Measurements from ENCODE around the gene ETFA.
A peak's percentile ranks its signal among the peaks of the same experiment; 100 is the strongest.

Gene ETFA

GRCh38 chr15:76311100-76311953 is at the start of gene ETFA:
ETFA (minus strand) TSS chr15:76311469; CDS start chr15:76311388, 81 bp downstream.
- peak; percentile 95 for DNase-seq (ENCODE audit: low spot score)

GRCh38 chr15:76360416-76360815 is 49.1 kb upstream of the ETFA start:
- DNase-seq (ENCODE audit: low spot score) = no peak

- no peak for DNase-seq (ENCODE audit: low spot score)
These were observed 47.9 kb upstream of the ETFA start for GRCh38 chr15:76359152-76359551.

GRCh38 chr15:76358453-76358852 is 47.2 kb upstream of the ETFA start:
- DNase-seq (ENCODE audit: low spot score) = no peak

GRCh38 chr15:76354823-76355440 is 43.7 kb upstream of the ETFA start:
- DNase-seq (ENCODE audit: low spot score) = no peak

- DNase-seq (ENCODE audit: low spot score) = no peak
These were observed 42.6 kb upstream of the ETFA start for GRCh38 chr15:76353903-76354302.

GRCh38 chr15:76353023-76353577 is 41.8 kb upstream of the ETFA start:
- no peak for DNase-seq (ENCODE audit: low spot score)

DNA sequence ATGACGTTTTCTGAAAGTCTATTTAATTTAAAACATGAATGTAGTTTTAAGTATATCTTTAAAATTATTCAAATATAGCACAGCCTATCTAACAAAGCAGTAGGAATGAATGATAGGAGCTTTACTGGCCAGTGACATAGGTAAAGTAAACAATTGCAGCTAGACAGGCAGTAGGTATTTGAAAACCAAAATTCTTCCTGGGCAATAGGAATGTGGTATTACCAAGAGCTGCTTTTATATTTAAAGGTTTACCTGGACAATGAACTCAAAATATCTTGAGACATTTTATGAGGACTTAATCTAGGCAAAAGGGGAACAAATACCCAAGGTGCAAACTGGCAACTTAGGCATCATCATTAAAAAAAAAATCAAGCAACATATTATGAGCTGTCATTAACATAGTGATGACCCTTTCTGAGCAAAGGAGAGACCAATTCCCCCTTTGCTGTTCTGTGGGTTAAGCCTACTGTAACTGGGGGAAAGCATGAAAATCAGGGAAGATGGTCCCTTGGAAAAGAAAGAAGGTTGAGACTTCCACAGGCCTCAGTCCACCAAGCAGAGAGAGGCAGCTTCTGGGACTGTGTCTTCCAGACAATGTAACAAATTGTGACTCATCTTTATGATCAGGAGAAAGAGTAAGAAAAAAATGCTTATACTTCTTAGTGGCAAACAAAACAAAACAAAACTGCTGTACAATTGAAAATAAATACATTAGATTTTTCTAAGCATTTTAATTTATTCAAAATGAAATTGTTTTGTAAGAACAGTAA is 38.2 kb upstream of the ETFA start:
- no peak for DNase-seq (ENCODE audit: low spot score)

- no peak for DNase-seq (ENCODE audit: low spot score)
These were observed 36.3 kb upstream of the ETFA start for GRCh38 chr15:76347482-76348055.

DNA sequence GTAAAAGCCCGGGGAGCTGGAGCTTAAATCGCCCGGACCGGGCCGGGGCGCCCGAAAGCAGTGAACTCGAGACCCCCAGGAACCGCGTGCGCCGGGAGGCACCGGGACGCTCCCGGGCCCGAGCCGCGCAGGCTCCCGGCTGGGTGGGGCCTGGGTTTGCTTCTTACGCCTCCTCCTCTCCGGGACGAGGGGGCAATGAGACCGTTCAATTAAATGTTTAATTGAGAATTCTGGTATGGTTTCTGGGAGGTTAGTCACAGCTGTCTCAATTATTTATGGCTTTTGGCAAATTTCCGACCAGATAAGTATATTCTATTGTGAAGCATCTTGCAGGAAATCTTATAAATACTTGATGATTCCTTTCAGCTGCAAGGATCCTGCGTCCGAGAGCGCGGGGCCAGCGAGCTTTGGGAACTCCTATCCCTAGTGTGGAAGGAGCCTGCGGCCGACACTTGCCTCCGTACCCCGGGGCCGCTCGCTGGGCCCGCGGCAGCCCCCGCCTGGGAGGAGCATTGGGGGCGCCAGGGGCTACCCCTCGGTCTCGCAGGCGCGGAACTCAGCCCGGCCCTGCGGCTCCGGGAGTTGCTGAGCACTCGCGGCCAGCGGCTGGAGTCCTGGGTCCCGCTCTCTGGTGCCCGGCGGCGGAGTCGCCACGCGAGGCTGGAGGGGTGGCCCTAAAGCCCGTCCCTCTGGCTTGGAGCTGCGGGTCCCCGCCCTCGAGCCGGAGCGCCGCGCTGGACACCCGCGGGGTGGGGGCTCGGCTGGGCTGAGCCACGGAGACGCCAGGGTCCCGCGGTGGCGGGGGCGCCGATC is 35.6 kb upstream of the ETFA start:
- DNase-seq (ENCODE audit: low spot score) = no peak

GRCh38 chr15:76345880-76346668 is 34.8 kb upstream of the ETFA start:
- DNase-seq (ENCODE audit: low spot score) = peak; percentile 57

- no peak for DNase-seq (ENCODE audit: low spot score)
These were observed 34.3 kb upstream of the ETFA start for GRCh38 chr15:76345583-76345879.

DNA sequence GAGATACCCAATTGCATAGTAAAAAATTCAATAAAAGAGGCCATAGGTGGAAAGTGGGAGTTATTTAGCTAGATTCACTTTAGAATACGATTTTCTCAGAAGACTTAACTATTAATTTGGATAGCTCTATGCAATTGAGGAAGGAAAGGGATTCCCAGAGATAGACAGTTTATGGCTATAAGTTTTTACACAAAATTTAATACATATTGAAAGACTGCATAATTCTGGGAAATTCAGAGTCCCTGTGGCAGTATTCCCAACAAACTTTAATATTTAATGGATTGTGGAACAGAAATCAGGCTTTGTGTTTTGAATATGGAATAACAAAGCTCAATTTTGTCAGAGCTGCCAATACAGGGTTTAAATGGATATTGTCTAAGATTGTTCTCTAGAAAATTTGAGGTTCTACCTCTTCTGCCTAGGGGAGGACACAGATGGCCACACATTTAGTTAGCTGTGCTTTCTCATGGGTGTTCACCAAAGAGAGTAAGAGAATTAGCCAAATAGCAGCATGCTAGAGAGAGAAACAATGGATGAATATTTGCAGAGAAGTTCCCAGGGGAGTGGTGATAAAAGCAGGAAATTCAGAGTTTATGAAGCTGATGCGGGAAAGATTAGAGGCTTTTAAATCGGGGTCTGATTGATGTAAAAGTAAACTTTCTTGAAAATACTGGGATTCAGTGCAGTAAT is 33.8 kb upstream of the ETFA start:
- DNase-seq (ENCODE audit: low spot score) = no peak

DNA sequence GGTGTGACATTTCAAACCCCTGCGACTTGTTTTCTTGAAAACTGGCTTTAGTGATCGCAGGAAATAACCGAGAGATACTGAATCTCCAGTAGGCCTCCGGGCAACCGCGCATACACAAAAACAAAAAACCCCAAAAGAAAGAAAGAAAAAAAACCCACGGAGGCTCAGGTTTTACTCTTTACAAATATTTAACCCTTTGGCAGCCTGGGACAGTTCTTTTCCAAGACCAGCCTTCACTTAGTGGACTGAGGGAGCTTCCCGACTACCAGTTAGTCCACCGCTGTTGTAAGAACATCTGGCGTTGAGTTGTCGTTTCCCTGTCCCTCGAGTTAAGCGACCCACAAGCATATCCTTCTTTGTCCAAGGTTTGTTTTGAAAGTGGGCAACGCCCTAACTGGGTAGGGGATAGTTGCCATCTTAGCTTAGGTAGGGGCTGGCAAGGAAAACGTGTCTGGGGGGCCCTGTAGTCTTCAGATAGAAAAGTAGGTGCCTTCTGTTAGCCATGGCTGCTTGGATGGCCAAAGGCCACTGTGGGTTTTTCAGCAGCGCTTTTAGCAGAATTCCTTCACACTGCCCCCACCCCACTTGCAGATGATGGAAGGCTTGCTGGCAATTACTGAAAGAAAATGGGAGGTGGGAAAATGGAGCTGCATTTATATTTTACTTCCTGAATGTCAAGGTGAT is 32.2 kb upstream of the ETFA start:
- no peak for DNase-seq (ENCODE audit: low spot score)

DNA sequence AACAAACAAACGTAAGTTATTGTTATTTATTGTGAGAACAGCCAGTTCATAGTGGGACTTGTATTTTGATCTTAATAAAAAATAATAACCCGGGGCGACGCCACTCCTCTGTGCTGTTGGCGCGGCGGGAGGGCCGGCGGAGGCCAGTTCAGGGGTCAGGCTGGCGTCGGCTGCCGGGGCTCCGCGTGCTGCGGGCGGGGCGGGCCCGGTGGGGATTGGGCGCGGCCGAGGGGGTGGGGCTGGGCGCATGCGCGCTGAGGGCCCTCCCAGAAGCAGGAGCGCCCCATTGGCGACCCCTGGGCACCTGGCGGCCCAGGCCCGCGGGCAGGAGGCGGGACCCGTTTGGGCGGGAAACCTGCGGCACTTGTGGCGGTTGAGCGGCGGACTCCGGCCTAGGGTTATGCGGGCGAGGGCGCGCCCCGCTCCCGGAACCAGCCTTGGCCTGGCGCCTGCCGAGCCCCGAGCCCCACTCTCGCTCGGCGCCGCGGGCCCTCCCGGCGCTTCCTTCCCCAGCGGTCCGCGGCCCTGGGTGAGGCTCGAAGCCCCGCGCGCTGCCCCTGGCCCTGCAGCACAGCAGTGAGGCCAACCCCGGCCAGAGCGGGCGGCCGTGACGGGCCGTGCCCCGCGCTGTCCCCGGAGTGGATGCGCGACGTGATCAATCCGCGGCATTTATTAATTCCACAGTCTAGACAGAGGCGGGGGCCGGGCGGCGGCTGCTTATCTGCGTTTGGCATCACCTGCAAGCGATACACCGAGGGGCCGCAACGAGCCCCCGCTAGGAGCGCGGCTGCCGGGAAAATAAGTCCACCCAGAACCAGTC is 31.3 kb upstream of the ETFA start:
- DNase-seq (ENCODE audit: low spot score) = no peak

DNA sequence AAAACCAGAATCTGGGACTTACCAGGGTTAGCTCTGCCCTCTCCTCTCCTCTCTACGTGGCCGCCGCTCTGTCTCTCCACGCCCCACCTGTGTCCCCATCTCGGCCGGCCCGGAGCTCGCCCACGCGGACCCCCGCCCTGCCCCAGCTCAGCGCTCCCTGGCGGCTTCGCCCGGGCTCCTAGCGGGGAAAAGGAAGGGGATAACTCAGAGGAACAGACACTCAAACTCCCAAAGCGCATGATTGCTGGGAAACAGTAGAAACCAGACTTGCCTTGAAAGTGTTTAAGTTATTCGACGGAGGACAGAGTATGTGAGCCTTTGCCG is 30.8 kb upstream of the ETFA start:
- no peak for DNase-seq (ENCODE audit: low spot score)

DNA sequence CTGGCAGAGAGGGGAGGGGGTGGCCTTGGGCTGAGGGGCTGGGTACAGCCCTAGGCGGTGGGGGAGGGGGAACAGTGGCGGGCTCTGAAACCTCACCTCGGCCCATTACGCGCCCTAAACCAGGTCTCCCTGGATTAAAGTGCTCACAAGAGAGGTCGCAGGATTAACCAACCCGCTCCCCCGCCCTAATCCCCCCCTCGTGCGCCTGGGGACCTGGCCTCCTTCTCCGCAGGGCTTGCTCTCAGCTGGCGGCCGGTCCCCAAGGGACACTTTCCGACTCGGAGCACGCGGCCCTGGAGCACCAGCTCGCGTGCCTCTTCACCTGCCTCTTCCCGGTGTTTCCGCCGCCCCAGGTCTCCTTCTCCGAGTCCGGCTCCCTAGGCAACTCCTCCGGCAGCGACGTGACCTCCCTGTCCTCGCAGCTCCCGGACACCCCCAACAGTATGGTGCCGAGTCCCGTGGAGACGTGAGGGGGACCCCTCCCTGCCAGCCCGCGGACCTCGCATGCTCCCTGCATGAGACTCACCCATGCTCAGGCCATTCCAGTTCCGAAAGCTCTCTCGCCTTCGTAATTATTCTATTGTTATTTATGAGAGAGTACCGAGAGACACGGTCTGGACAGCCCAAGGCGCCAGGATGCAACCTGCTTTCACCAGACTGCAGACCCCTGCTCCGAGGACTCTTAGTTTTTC is 30.2 kb upstream of the ETFA start:
- no peak for DNase-seq (ENCODE audit: low spot score)

DNA sequence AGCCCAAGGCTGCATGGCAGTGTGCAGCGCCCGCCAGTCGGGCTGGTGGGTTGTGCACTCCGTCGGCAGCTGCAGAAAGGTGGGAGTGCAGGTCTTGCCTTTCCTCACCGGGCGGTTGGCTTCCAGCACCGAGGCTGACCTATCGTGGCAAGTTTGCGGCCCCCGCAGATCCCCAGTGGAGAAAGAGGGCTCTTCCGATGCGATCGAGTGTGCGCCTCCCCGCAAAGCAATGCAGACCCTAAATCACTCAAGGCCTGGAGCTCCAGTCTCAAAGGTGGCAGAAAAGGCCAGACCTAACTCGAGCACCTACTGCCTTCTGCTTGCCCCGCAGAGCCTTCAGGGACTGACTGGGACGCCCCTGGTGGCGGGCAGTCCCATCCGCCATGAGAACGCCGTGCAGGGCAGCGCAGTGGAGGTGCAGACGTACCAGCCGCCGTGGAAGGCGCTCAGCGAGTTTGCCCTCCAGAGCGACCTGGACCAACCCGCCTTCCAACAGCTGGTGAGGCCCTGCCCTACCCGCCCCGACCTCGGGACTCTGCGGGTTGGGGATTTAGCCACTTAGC is 29.6 kb upstream of the ETFA start:
- DNase-seq (ENCODE audit: low spot score) = no peak

Measured in SW480 (cell line).